Neural cell (in vitro differentiated cells): ENCODE data around the gene SERGEF.

ENCODE experiments used
- EP300 ChIP-seq: fragments of 450-650 bp; conservative IDR thresholded peaks from 2 replicates; pipeline ENCODE4 v1.6.1; 2014; ENCODE audit warnings: antibody characterized with exemption, mild to moderate bottlenecking, moderate library complexity; ENCODE audit not compliant: poor library complexity, severe bottlenecking
- EZH2 ChIP-seq: fragments of 200-600, 300-800 bp; shearing (Covaris generic), sonication (generic); IDR thresholded peaks from 2 replicates; pipeline ENCODE4 v1.6.1; 2014; ENCODE audit warnings: antibody characterized with exemption, low read length, borderline replicate concordance, mild to moderate bottlenecking; ENCODE audit not compliant: insufficient read depth, poor library complexity, severe bottlenecking
- POLR2AphosphoS5 ChIP-seq: IDR thresholded peaks from 2 replicates; pipeline ENCODE4 v1.6.1; 2012
- RAD21 ChIP-seq: fragments of 450-650 bp; conservative IDR thresholded peaks from 2 replicates; pipeline ENCODE4 v1.6.1; 2014; ENCODE audit warnings: antibody characterized with exemption, mild to moderate bottlenecking, moderate library complexity
- REST ChIP-seq: IDR thresholded peaks from 2 replicates; pipeline ENCODE4 v1.6.1; 2012; ENCODE audit warnings: borderline replicate concordance
- TF ChIP-seq, protein P1 (sequence below): fragments of 450-650 bp; IDR thresholded peaks from 2 replicates; pipeline ENCODE4 v1.5.1; 2014; ENCODE audit warnings: antibody characterized with exemption, mild to moderate bottlenecking, moderate library complexity; ENCODE audit not compliant: poor library complexity, severe bottlenecking

- TF ChIP-seq, protein P1, sequence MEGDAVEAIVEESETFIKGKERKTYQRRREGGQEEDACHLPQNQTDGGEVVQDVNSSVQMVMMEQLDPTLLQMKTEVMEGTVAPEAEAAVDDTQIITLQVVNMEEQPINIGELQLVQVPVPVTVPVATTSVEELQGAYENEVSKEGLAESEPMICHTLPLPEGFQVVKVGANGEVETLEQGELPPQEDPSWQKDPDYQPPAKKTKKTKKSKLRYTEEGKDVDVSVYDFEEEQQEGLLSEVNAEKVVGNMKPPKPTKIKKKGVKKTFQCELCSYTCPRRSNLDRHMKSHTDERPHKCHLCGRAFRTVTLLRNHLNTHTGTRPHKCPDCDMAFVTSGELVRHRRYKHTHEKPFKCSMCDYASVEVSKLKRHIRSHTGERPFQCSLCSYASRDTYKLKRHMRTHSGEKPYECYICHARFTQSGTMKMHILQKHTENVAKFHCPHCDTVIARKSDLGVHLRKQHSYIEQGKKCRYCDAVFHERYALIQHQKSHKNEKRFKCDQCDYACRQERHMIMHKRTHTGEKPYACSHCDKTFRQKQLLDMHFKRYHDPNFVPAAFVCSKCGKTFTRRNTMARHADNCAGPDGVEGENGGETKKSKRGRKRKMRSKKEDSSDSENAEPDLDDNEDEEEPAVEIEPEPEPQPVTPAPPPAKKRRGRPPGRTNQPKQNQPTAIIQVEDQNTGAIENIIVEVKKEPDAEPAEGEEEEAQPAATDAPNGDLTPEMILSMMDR, result no peak
- TF ChIP-seq REST (no peak), RAD21 (no peak), EZH2 (no peak), EP300 (no peak), POLR2AphosphoS5 (no peak)
Measured at GRCh38 chr11:17793642-17794170, 219.1 kb downstream of the SERGEF start.
